HEK293T (cell line): ENCODE measurements around the gene TEX9.

ENCODE experiments used
- ARNT ChIP-seq: fragments of 450-650 bp; IDR thresholded peaks from 2 replicates; pipeline ENCODE4 v1.6.1; 2017; ENCODE audit warnings: mild to moderate bottlenecking
- BHLHE40 ChIP-seq: fragments of 450-650 bp; IDR thresholded peaks from 2 replicates; pipeline ENCODE4 v1.6.1; 2016; ENCODE audit warnings: mild to moderate bottlenecking, moderate library complexity, borderline replicate concordance
- ELF4 ChIP-seq: fragments of 450-650 bp; IDR thresholded peaks from 2 replicates; pipeline ENCODE4 v1.6.1; 2017; ENCODE audit warnings: antibody characterized with exemption
- FOXA1 ChIP-seq: fragments of 450-650 bp; IDR thresholded peaks from 2 replicates; pipeline ENCODE4 v1.6.1; 2016; ENCODE audit warnings: mild to moderate bottlenecking
- FOXM1 ChIP-seq: fragments of 450-650 bp; IDR thresholded peaks from 2 replicates; pipeline ENCODE4 v1.6.1; 2017; ENCODE audit warnings: mild to moderate bottlenecking, borderline replicate concordance
- LEF1 ChIP-seq: fragments of 450-650 bp; IDR thresholded peaks from 2 replicates; pipeline ENCODE4 v1.6.1; 2017; ENCODE audit warnings: mild to moderate bottlenecking, borderline replicate concordance
- SP1 ChIP-seq: fragments of 450-650 bp; IDR thresholded peaks from 2 replicates; pipeline ENCODE4 v1.6.1; 2017
- SUZ12 ChIP-seq: fragments of 450-650 bp; IDR thresholded peaks from 2 replicates; pipeline ENCODE4 v1.6.1; 2016; ENCODE audit warnings: mild to moderate bottlenecking
- TARDBP ChIP-seq: fragments of 450-650 bp; IDR thresholded peaks from 2 replicates; pipeline ENCODE4 v1.6.1; 2016
- ZNF384 ChIP-seq: fragments of 450-650 bp; IDR thresholded peaks from 2 replicates; pipeline ENCODE4 v1.6.1; 2016
- TF ChIP-seq, protein P1 (sequence below): fragments of 450-650 bp; IDR thresholded peaks from 2 replicates; pipeline ENCODE4 v1.6.1; 2016

DNA sequence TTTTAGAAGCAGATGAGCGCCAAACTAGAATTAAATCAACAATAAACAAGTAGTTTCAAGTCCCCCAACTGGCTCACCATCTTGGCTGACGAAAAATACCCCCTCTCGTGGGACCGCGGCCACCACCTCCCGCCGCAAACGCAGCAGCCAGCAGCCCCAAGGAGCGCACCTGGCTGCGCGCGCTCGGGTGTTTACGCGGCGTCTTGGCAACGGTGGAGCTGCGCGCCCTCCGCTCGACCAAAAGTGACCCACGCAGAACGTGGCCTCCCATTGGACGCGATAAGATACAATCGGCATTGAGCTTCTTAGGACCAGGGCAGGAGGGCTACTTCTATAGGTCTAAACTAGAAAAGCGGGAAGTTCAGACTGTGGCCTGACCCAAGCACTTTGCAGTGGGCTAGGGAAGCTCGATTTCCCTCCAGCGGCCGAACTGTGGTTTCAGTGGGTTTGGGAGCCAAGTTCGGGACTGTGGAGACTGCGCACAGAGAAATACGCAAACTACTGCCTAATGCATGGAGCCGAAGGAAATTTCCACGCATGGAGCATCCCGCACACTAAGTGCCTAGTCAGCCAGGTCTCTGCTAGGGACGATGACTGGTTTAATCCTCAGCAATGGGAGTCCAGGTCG is 99.8 kb downstream of the TEX9 start, which contains the start of gene MNS1:
- no peak for TF ChIP-seq SUZ12
- TF ChIP-seq FOXM1 = no peak
- no peak for TF ChIP-seq ZNF384
- TF ChIP-seq SP1 = no peak
- no peak for TF ChIP-seq LEF1
- no peak for TF ChIP-seq ARNT
- TF ChIP-seq, protein P1, sequence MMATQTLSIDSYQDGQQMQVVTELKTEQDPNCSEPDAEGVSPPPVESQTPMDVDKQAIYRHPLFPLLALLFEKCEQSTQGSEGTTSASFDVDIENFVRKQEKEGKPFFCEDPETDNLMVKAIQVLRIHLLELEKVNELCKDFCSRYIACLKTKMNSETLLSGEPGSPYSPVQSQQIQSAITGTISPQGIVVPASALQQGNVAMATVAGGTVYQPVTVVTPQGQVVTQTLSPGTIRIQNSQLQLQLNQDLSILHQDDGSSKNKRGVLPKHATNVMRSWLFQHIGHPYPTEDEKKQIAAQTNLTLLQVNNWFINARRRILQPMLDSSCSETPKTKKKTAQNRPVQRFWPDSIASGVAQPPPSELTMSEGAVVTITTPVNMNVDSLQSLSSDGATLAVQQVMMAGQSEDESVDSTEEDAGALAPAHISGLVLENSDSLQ = no peak
- no peak for TF ChIP-seq TARDBP
- no peak for TF ChIP-seq ELF4
- TF ChIP-seq FOXA1 = no peak
- TF ChIP-seq BHLHE40 = no peak
